ENCODE data around the gene PPP1CA. TPM values are rescaled to one million over a fixed set of nuclear protein-coding genes. Genes with fewer than 3 reads are reported as not detected.
A peak's percentile ranks its signal among the peaks of the same experiment; 100 is the strongest.

PPP1CA gene
- total and polyA plus RNA-seq, 4 donors = 87.2 to 178 (median 157) TPM

DNA sequence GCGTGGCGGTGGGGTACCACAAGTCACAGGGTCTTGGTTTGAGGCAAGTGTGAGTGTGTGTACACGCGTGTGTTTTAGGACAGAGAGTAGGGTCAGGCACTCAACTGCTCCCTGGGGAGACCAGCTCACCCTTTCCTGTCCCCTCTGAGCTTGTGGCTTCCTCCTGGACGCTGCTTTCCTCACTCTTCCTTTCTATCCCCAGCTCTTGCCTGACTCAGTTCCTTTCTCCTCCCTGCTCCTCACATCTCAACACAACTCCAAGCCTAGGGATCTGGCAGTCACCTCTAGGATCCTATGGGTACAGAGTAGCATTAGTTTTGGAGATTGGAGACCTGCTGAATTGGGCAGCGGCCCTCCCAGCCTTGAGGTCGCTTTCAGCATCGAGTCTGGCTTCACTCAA lies 32.4 kb downstream of the PPP1CA start:
- Histone ChIP-seq H3K4me1 (ENCODE audit: control insufficient read depth in 5 of 5, insufficient read depth in 5 of 5, low read length in 5 of 5) (peaks cover 10 to 76% (median 44%) of the 10 kb centered on the region in 5 donors), H3K9ac (ENCODE audit: insufficient read depth in 1 of 2, low read length in 2 of 2) (no peak overlapping the region), H3K27ac (ENCODE audit: low read depth in 1 of 2, low read length in 1 of 2) (peak overlapping the region in 1 of 2 donors; percentile 33), H3K27me3 (ENCODE audit: control insufficient read depth in 3 of 3, insufficient read depth in 3 of 3, low read length in 2 of 3) (no peaks in the 10 kb centered on the region), H3K36me3 (ENCODE audit: control insufficient read depth in 4 of 4, insufficient read depth in 4 of 4, low read length in 4 of 4) (peaks cover 0 to 10% (median 6%) of the 10 kb centered on the region in 4 donors), H3K4me3 (no peak overlapping the region), H3K9me3 (ENCODE audit: control insufficient read depth in 4 of 4, insufficient read depth in 3 of 4, low read length in 3 of 4) (no peaks in the 10 kb centered on the region)
- no peak for DNase-seq
- TF ChIP-seq, protein P1, sequence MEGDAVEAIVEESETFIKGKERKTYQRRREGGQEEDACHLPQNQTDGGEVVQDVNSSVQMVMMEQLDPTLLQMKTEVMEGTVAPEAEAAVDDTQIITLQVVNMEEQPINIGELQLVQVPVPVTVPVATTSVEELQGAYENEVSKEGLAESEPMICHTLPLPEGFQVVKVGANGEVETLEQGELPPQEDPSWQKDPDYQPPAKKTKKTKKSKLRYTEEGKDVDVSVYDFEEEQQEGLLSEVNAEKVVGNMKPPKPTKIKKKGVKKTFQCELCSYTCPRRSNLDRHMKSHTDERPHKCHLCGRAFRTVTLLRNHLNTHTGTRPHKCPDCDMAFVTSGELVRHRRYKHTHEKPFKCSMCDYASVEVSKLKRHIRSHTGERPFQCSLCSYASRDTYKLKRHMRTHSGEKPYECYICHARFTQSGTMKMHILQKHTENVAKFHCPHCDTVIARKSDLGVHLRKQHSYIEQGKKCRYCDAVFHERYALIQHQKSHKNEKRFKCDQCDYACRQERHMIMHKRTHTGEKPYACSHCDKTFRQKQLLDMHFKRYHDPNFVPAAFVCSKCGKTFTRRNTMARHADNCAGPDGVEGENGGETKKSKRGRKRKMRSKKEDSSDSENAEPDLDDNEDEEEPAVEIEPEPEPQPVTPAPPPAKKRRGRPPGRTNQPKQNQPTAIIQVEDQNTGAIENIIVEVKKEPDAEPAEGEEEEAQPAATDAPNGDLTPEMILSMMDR (IDR thresholded peaks at IDR 0.05; ENCODE audit: control extremely low read depth, extremely low read depth) = no peak
- ATAC-seq (ENCODE audit: insufficient read depth, low FRiP score) = no peak
- 68 to 81% methylated on average over 8 of the region's 8 CpGs for WGBS, 2 donors

- no peak for ATAC-seq (ENCODE audit: insufficient read depth, low FRiP score)
- no peak for DNase-seq
- Histone ChIP-seq H3K27ac (ENCODE audit: low read depth in 1 of 2, low read length in 1 of 2) (peak overlapping the region in 1 of 2 donors; percentile 57), H3K4me3 (no peak overlapping the region), H3K9ac (ENCODE audit: insufficient read depth in 1 of 2, low read length in 2 of 2) (no peak overlapping the region), H3K9me3 (ENCODE audit: control insufficient read depth in 4 of 4, insufficient read depth in 3 of 4, low read length in 3 of 4) (no peaks in the 10 kb centered on the region), H3K27me3 (ENCODE audit: control insufficient read depth in 3 of 3, insufficient read depth in 3 of 3, low read length in 2 of 3) (no peaks in the 10 kb centered on the region), H3K4me1 (ENCODE audit: control insufficient read depth in 5 of 5, insufficient read depth in 5 of 5, low read length in 5 of 5) (peaks cover 9 to 73% (median 43%) of the 10 kb centered on the region in 5 donors), H3K36me3 (ENCODE audit: control insufficient read depth in 4 of 4, insufficient read depth in 4 of 4, low read length in 4 of 4) (peaks cover 0 to 12% (median 7%) of the 10 kb centered on the region in 4 donors)
- WGBS, 2 donors = 43 to 72% methylated on average over 3 of the region's 3 CpGs
- TF ChIP-seq, protein P1 (IDR thresholded peaks at IDR 0.05; ENCODE audit: control extremely low read depth, extremely low read depth) = no peak
These were observed 33.0 kb downstream of the PPP1CA start for GRCh38 chr11:67368621-67369020.

DNA sequence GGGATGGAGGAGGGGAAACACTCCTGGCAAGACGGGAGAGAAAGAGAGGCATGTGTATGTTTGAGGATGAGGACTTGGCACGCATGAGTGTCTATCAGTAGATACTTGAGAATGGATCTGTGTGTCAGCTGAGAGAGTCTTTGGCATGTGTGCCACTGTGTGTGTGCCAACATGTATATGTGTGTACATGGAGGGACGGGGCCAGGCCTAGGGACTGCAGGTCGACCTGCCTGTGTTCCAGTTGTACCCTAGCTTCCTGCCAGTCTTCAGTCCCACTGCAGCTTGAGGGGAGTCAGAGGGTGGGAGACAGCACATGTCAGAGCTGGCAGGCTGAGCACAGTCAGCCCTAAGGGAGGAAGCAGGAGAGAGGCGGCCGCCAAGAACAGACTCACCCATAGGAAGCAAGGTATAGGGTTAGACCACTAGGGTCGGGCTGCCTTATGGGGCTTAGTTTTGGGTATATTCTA lies 33.9 kb downstream of the PPP1CA start:
- peaks cover 0 to 12% (median 7%) of the 10 kb centered on the region in 4 donors for H3K36me3 ChIP-seq (ENCODE audit: control insufficient read depth in 4 of 4, insufficient read depth in 4 of 4, low read length in 4 of 4)
- 48 to 53% methylated on average over 7 of the region's 7 CpGs for WGBS, 2 donors
- no peaks in the 10 kb centered on the region for H3K27me3 ChIP-seq (ENCODE audit: control insufficient read depth in 3 of 3, insufficient read depth in 3 of 3, low read length in 2 of 3)
- H3K27ac ChIP-seq (ENCODE audit: low read depth in 1 of 2, low read length in 1 of 2) = peak overlapping the region in 1 of 2 donors; percentile 57
- no peak for ATAC-seq (ENCODE audit: insufficient read depth, low FRiP score)
- TF ChIP-seq, protein P1 (IDR thresholded peaks at IDR 0.05; ENCODE audit: control extremely low read depth, extremely low read depth) = no peak
- no peaks in the 10 kb centered on the region for H3K9me3 ChIP-seq (ENCODE audit: control insufficient read depth in 4 of 4, insufficient read depth in 3 of 4, low read length in 3 of 4)
- H3K4me3 ChIP-seq = no peak overlapping the region
- peaks cover 9 to 73% (median 43%) of the 10 kb centered on the region in 5 donors for H3K4me1 ChIP-seq (ENCODE audit: control insufficient read depth in 5 of 5, insufficient read depth in 5 of 5, low read length in 5 of 5)
- no peak overlapping the region for H3K9ac ChIP-seq (ENCODE audit: insufficient read depth in 1 of 2, low read length in 2 of 2)
- DNase-seq = peak in 1 of 3 donors; percentile 47

Data from lung (tissue), 12 donors.